ENCODE results near the gene KIF1B. TPM values are rescaled to one million over a fixed set of nuclear protein-coding genes. Genes with fewer than 3 reads are reported as not detected.
"Not testable (repeated sequence)": the region's sequence is repeated elsewhere in the genome, so short reads cannot be mapped to it uniquely, and the experiment has no call there.

Gene KIF1B
- total and polyA plus RNA-seq, 2 experiments from 2014 or later: 22.2 to 56.2 TPM

DNA sequence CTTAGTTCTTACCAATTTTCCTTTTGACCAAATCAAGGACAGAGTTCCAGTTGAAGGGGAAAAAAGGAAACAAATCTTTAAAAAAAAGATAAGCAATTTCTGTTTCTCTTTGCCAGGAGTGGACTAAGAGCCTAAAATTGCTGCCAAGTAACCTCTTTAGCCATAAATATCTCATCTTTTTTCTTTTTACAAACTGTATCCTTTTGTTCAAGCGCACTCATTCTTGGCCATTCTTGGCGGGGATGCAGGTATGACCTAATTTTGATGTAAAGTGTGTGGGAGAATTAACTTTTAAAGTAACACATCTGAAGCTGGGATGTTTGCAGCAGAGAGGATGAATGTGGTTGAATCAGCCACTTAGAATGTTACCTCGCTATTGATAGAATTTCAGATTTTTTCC is 13.4 kb upstream of the KIF1B start:
- DNase-seq (ENCODE audit: low read depth in 1 of 2, low spot score in 1 of 2): peak in 1 of 2 donors; percentile 76
- H3K4me1 ChIP-seq (ENCODE audit: low read depth): no peaks in the 10 kb centered on the region
- H3K27ac ChIP-seq: no peak overlapping the region
- H3K9me3 ChIP-seq (ENCODE audit: low read depth): no peaks in the 10 kb centered on the region
- H3K27me3 ChIP-seq: no peaks in the 10 kb centered on the region
- TF ChIP-seq, protein P1, sequence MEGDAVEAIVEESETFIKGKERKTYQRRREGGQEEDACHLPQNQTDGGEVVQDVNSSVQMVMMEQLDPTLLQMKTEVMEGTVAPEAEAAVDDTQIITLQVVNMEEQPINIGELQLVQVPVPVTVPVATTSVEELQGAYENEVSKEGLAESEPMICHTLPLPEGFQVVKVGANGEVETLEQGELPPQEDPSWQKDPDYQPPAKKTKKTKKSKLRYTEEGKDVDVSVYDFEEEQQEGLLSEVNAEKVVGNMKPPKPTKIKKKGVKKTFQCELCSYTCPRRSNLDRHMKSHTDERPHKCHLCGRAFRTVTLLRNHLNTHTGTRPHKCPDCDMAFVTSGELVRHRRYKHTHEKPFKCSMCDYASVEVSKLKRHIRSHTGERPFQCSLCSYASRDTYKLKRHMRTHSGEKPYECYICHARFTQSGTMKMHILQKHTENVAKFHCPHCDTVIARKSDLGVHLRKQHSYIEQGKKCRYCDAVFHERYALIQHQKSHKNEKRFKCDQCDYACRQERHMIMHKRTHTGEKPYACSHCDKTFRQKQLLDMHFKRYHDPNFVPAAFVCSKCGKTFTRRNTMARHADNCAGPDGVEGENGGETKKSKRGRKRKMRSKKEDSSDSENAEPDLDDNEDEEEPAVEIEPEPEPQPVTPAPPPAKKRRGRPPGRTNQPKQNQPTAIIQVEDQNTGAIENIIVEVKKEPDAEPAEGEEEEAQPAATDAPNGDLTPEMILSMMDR (IDR thresholded peaks at IDR 0.05; ENCODE audit: low read depth, low read length): no peak
- no peaks in the 10 kb centered on the region for H3K36me3 ChIP-seq
- H3K4me3 ChIP-seq: no peak overlapping the region

DNA sequence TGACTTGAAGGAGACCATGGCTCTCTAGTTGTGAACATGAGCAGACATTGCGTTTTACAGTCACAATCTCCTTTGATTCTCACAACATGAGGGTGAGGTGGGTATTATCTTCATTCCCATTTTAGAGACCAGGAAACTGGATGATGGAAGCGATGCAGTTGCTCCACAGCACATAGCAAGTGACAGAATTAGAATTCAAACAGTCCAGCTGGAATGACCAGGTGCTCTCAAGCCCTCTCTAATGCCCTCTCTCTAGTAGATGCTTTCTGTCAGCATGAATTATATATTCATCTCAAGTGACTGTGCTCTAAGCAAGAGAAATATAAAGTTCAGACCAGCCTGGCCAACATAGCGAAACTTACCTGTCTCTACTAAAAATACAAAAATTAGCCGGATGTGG is 9.8 kb upstream of the KIF1B start:
- TF ChIP-seq, protein P1 (IDR thresholded peaks at IDR 0.05; ENCODE audit: low read depth, low read length): no peak
- no peak for DNase-seq (ENCODE audit: low read depth in 1 of 2, low spot score in 1 of 2)
- Histone ChIP-seq H3K36me3 (no peaks in the 10 kb centered on the region), H3K9me3 (ENCODE audit: low read depth) (no peaks in the 10 kb centered on the region), H3K27ac (no peak overlapping the region), H3K27me3 (no peaks in the 10 kb centered on the region), H3K4me3 (no peak overlapping the region), H3K4me1 (ENCODE audit: low read depth) (peaks cover 7% of the 10 kb centered on the region)

DNA sequence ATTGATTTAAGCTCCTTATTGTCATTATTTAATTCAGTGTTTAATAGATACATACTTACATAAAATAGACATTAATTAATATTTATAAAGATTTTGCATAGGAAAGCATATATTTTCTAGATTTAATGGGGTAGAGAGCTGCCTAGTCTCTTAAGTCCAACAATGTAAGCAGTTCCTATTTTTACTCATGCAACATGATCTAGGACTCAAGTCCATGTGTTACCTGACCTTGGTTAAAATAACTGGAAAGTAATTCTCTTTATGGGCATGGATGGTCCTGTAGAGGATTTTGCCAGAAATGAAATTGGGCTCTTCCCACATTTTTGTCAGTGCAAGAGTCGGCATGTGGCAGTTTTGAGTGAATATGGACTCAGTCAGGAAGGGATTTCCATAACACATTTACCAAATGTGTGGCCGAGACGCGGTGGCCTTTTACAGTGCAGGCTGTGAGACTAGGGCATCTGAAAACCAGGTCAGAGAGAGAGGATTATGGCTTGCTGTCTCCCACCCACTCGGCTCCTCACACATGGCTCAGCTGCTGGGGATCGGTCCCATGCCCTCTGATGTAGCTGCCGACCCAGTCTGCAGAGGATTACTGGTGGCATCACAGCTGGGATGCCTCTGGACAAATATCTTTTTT is 6.2 kb upstream of the KIF1B start:
- TF ChIP-seq, protein P1 (IDR thresholded peaks at IDR 0.05; ENCODE audit: low read depth, low read length): no peak
- Histone ChIP-seq H3K27ac (peak overlapping the region; percentile 74), H3K27me3 (no peaks in the 10 kb centered on the region), H3K9me3 (ENCODE audit: low read depth) (no peaks in the 10 kb centered on the region), H3K4me3 (no peak overlapping the region), H3K4me1 (ENCODE audit: low read depth) (peaks cover 7% of the 10 kb centered on the region), H3K36me3 (no peaks in the 10 kb centered on the region)
- DNase-seq (ENCODE audit: low read depth in 1 of 2, low spot score in 1 of 2): peak in 1 of 2 donors; percentile 27

DNA sequence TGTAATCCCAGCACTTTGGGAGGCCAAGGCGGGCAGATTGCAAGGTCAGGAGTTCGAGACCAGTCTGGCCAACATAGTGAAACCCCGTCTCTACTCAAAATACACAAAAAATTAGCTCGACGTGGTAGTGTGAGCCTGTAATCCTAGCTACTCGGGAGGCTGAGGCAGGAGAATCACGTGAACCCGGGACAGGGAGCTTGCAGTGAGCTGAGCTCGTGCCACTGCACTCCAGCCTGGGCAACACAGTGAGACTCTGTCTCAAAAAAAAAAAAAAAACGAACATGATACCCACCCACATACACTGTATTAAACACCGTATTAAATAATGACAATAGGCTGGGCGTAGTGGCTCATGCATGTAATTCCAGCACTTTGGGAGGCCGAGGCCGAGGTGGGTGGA is 5.2 kb upstream of the KIF1B start:
- not testable (repeated sequence) for H3K27ac ChIP-seq; H3K9me3 ChIP-seq (ENCODE audit: low read depth); DNase-seq (ENCODE audit: low read depth in 1 of 2, low spot score in 1 of 2); H3K4me1 ChIP-seq (ENCODE audit: low read depth); H3K4me3 ChIP-seq; H3K27me3 ChIP-seq; H3K36me3 ChIP-seq

DNA sequence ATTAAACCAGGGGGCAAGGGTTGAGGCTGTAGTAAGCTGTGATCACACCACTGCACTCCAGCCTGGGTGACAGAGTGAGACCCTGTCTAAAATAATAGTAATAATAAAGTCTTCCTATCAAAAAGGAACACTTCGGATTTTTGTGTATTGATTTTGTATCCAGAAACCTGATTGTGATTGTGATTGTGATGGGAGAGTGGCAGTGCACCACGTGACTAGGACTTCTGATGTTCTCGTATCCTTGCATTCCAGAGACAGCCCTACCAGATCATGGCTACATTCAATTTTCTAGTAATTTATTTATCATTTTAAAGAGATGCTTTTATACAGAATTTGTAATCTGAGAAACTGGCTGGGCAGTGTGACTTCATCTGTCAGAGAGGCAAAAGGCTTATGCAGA is 2.6 kb upstream of the KIF1B start:
- Histone ChIP-seq H3K4me1 (ENCODE audit: low read depth) (peaks cover 15% of the 10 kb centered on the region), H3K27me3 (no peaks in the 10 kb centered on the region), H3K4me3 (no peak overlapping the region), H3K9me3 (ENCODE audit: low read depth) (no peaks in the 10 kb centered on the region), H3K27ac (no peak overlapping the region), H3K36me3 (no peaks in the 10 kb centered on the region)
- DNase-seq (ENCODE audit: low read depth in 1 of 2, low spot score in 1 of 2): no peak
- TF ChIP-seq, protein P1 (IDR thresholded peaks at IDR 0.05; ENCODE audit: low read depth, low read length): no peak

DNA sequence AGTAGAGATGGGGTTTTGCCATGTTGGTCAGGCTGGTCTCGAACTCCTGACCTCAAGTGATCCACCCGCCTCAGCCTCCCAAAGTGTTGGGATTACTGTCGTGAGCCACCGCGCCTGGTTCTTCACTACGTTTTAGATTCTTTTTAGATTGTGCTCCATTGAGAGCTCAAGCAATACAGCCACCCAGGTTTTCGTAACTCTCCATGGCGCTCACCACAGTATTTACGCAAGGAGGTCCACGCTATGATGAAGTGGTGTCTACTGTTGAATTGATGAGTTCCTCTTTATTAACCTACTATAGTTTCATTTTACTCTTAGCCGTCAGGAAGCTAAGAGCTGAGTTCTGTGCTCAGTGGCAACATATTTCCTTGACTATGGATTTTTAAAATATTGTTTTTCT is 1.8 kb upstream of the KIF1B start:
- Histone ChIP-seq H3K9me3 (ENCODE audit: low read depth) (no peaks in the 10 kb centered on the region), H3K27me3 (no peaks in the 10 kb centered on the region), H3K36me3 (no peaks in the 10 kb centered on the region), H3K4me3 (no peak overlapping the region), H3K4me1 (ENCODE audit: low read depth) (peaks cover 23% of the 10 kb centered on the region), H3K27ac (no peak overlapping the region)
- TF ChIP-seq, protein P1 (IDR thresholded peaks at IDR 0.05; ENCODE audit: low read depth, low read length): no peak
- DNase-seq (ENCODE audit: low read depth in 1 of 2, low spot score in 1 of 2): no peak
